Mammary epithelial cell (primary cell): Measurements from ENCODE around the gene TACC2.

Source experiments
- EZH2 ChIP-seq: IDR thresholded peaks from 2 replicates; pipeline ENCODE4 v1.6.1; 2012; ENCODE audit warnings: low read length, inconsistent platforms, borderline replicate concordance
- TF ChIP-seq, protein P1 (sequence below), 2 donors: IDR thresholded peaks in 1 of 2; conservative IDR thresholded peaks in 1 of 2; 2 replicates each; pipeline ENCODE4 v1.5.1; 2011 to 2012; ENCODE audit warnings: inconsistent platforms in 2 of 2, low read length in 2 of 2, mild to moderate bottlenecking in 2 of 2, control low read depth in 1 of 2, low read depth in 1 of 2; ENCODE audit not compliant: insufficient read depth in 1 of 2; ENCODE audit errors: extremely low read depth in 1 of 2

DNA sequence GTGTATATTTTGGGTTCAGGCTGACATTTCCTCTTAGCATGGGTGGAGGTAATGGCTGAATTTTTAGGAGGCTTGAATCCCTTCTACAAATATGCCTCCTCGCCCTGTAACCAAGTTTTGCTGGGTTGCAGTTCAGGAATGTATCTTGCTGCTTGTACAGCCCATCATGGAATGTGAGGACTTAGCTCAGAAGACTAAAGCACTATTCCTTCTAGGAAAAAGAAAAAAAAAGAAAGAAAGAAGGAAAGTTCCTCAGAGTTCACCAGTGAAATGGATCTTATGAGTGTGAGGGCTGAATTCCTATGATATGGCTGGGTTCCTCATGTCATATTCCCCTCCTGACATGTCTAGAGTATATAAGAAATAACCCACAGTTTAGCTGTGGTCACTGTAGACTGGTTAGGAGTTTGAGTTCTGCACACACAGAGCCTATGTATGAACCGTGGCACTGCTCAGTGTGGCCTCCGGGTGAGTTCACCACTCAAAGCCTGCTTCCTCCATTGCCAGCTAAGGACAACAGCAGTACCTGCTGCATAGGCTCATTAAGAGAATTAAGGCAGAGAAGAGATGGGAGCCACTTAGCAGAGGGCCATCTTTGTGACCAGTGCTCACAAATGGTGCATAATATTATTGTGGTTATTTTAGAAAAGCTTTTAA, 114.0 kb downstream of the TACC2 start:
- TF ChIP-seq EZH2 = no peak
- TF ChIP-seq, protein P1, sequence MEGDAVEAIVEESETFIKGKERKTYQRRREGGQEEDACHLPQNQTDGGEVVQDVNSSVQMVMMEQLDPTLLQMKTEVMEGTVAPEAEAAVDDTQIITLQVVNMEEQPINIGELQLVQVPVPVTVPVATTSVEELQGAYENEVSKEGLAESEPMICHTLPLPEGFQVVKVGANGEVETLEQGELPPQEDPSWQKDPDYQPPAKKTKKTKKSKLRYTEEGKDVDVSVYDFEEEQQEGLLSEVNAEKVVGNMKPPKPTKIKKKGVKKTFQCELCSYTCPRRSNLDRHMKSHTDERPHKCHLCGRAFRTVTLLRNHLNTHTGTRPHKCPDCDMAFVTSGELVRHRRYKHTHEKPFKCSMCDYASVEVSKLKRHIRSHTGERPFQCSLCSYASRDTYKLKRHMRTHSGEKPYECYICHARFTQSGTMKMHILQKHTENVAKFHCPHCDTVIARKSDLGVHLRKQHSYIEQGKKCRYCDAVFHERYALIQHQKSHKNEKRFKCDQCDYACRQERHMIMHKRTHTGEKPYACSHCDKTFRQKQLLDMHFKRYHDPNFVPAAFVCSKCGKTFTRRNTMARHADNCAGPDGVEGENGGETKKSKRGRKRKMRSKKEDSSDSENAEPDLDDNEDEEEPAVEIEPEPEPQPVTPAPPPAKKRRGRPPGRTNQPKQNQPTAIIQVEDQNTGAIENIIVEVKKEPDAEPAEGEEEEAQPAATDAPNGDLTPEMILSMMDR (conservative IDR thresholded peaks at IDR 0.05 in 1 of 2, IDR thresholded peaks at IDR 0.05 in 1 of 2; ENCODE audit: extremely low read depth in 1 of 2, insufficient read depth in 1 of 2, low read depth in 1 of 2, low read length in 2 of 2) = no peak
